HepG2 (cell line): ENCODE measurements around the gene PIGW. TPM values are rescaled to one million over a fixed set of nuclear protein-coding genes. Genes with fewer than 3 reads are reported as not detected.

Experiments used
- ARNT ChIP-seq: fragments of 450-650 bp; IDR thresholded peaks from 2 replicates; pipeline ENCODE4 v1.6.1; 2017
- ATF7-NPFF ChIP-seq: sonication (generic); formaldehyde crosslinking; IDR thresholded peaks from 2 replicates; pipeline ENCODE4 v1.8.1; 2023; ENCODE audit warnings: mild to moderate bottlenecking, low read depth, missing genetic modification reagents, moderate library complexity
- DR1 ChIP-seq: sonication (generic); formaldehyde crosslinking; IDR thresholded peaks from 2 replicates; pipeline ENCODE4 v1.8.0; 2021; ENCODE audit warnings: mild to moderate bottlenecking, missing genetic modification reagents, inconsistent platforms
- EP300 ChIP-seq, 3 experiments: sonication (generic) in 1 of 3; formaldehyde crosslinking in 1 of 3; IDR thresholded peaks; 2 replicates each; pipeline versions ENCODE4 v1.5.1 to v1.6.1; 2011 to 2020; ENCODE audit warnings: low read depth in 2 of 3, low read length in 2 of 3, borderline replicate concordance in 1 of 3, improper control_type of control experiment in 1 of 3, mild to moderate bottlenecking in 1 of 3, missing genetic modification reagents in 1 of 3, moderate library complexity in 1 of 3
- FIP1L1 ChIP-seq: fragments of 200-400 bp; formaldehyde crosslinking; IDR thresholded peaks from 2 replicates; pipeline ENCODE4 v1.6.1; 2018; ENCODE audit warnings: low read depth, mild to moderate bottlenecking, low read length, moderate library complexity, borderline replicate concordance; ENCODE audit not compliant: insufficient read depth
- FOXK2 ChIP-seq: fragments of 450-650 bp; IDR thresholded peaks from 2 replicates; pipeline ENCODE4 v1.6.1; 2016
- GFI1 ChIP-seq: sonication (generic); formaldehyde crosslinking; IDR thresholded peaks from 2 replicates; pipeline ENCODE4 v1.5.0; 2020; ENCODE audit warnings: missing genetic modification reagents, mild to moderate bottlenecking, borderline replicate concordance
- KDM5A ChIP-seq: fragments of 200-600 bp; sonication (generic); IDR thresholded peaks from 2 replicates; pipeline ENCODE4 v1.7.0; 2018; ENCODE audit warnings: antibody characterized with exemption, mild to moderate bottlenecking, low read length, borderline replicate concordance
- KLF12 ChIP-seq: sonication (generic); formaldehyde crosslinking; IDR thresholded peaks from 2 replicates; pipeline ENCODE4 v1.4.0; 2020; ENCODE audit warnings: missing genetic modification reagents, borderline replicate concordance
- KLF6 ChIP-seq: IDR thresholded peaks from 2 replicates; pipeline ENCODE4 v1.8.0; 2016; ENCODE audit warnings: missing biosample characterization, missing genetic modification reagents
- MED13 ChIP-seq: sonication (generic); formaldehyde crosslinking; IDR thresholded peaks from 2 replicates; pipeline ENCODE4 v1.5.0; 2020; ENCODE audit warnings: missing genetic modification reagents
- MXD4 ChIP-seq: IDR thresholded peaks from 2 replicates; pipeline ENCODE4 v1.6.1; 2016; ENCODE audit warnings: mild to moderate bottlenecking, missing biosample characterization, missing genetic modification reagents
- NR3C1 ChIP-seq: sonication (generic); formaldehyde crosslinking; IDR thresholded peaks from 2 replicates; pipeline ENCODE4 v1.4.0; 2020; ENCODE audit warnings: missing genetic modification reagents
- SP2 ChIP-seq: sonication (generic); formaldehyde crosslinking; IDR thresholded peaks from 2 replicates; pipeline ENCODE4 v1.5.1; 2020; ENCODE audit warnings: mild to moderate bottlenecking, missing genetic modification reagents
- ZMAT3 ChIP-seq: sonication (generic); formaldehyde crosslinking; conservative IDR thresholded peaks from 2 replicates; pipeline ENCODE4 v1.7.0; 2021; ENCODE audit warnings: missing genetic modification reagents
- ZNF207 ChIP-seq: fragments of 450-650 bp; IDR thresholded peaks from 2 replicates; pipeline ENCODE4 v1.6.1; 2016; ENCODE audit warnings: antibody characterized with exemption, borderline replicate concordance
- ZNF460 ChIP-seq: sonication (generic); formaldehyde crosslinking; IDR thresholded peaks from 2 replicates; pipeline ENCODE4 v1.5.1; 2020; ENCODE audit warnings: missing genetic modification reagents, mild to moderate bottlenecking, borderline replicate concordance
- ZNF567 ChIP-seq: sonication (generic); formaldehyde crosslinking; IDR thresholded peaks from 2 replicates; pipeline ENCODE4 v1.8.1; 2023; ENCODE audit warnings: mild to moderate bottlenecking, missing genetic modification reagents, borderline replicate concordance
- ZNF605 ChIP-seq: sonication (generic); formaldehyde crosslinking; IDR thresholded peaks from 2 replicates; pipeline ENCODE4 v1.8.0; 2022; ENCODE audit warnings: mild to moderate bottlenecking, missing genetic modification reagents
- ZNF713 ChIP-seq: sonication (generic); formaldehyde crosslinking; IDR thresholded peaks from 2 replicates; pipeline ENCODE4 v1.4.0; 2020; ENCODE audit warnings: mild to moderate bottlenecking, missing genetic modification reagents
- ZNF75D ChIP-seq: sonication (generic); formaldehyde crosslinking; IDR thresholded peaks from 2 replicates; pipeline ENCODE4 v1.8.1; 2023; ENCODE audit warnings: missing genetic modification reagents, mild to moderate bottlenecking, borderline replicate concordance
- ZNF784 ChIP-seq: sonication (generic); formaldehyde crosslinking; IDR thresholded peaks from 2 replicates; pipeline ENCODE4 v1.5.1; 2020; ENCODE audit warnings: missing genetic modification reagents, mild to moderate bottlenecking, borderline replicate concordance
- ZNF883 ChIP-seq: sonication (generic); formaldehyde crosslinking; IDR thresholded peaks from 2 replicates; pipeline ENCODE4 v1.5.1; 2020; ENCODE audit warnings: mild to moderate bottlenecking, missing genetic modification reagents; ENCODE audit errors: not compliant biosample characterization
- polyA plus RNA-seq, 8 experiments: library from polyadenylated mRNA; depleted of rRNA in 3 of 8; stranded (reverse) in 7 of 8; unstranded in 1 of 8; fragments of >200 nt; fragmentation: Illumina TruSeq in 4 of 8; extraction: Trizol in 4 of 8; gene quantifications; 2 replicates each; pipeline versions ENCODE4 v1.2.1 to v1.2.3, GENCODE V29; 2011 to 2016; ENCODE audit warnings: low read depth in 4 of 8, missing spikeins in 1 of 8, mixed read lengths in 1 of 8; ENCODE audit not compliant: insufficient read depth in 1 of 8
- total RNA-seq, 5 experiments: library from RNA; depleted of rRNA; stranded (reverse); fragments of >200 nt; fragmentation: Illumina TruSeq; extraction: Trizol; gene quantifications; 2 replicates each; pipeline ENCODE4 v1.2.3, GENCODE V29; 2016; ENCODE audit warnings: low read depth in 1 of 5
- TF ChIP-seq, protein P1 (sequence below): sonication (generic); formaldehyde crosslinking; IDR thresholded peaks from 2 replicates; pipeline ENCODE4 v1.4.0; 2020; ENCODE audit warnings: missing genetic modification reagents

The PIGW gene
- total and polyA plus RNA-seq, 2 of the 13 experiments (the other 11 are each of a cell fraction or from before 2014, with no cell fraction given) = 9.0 to 24.0 TPM

GRCh38 chr17:36534840-36535668 lies at the start of gene PIGW, which contains the start of gene MYO19 (continued):
- TF ChIP-seq, protein P1, sequence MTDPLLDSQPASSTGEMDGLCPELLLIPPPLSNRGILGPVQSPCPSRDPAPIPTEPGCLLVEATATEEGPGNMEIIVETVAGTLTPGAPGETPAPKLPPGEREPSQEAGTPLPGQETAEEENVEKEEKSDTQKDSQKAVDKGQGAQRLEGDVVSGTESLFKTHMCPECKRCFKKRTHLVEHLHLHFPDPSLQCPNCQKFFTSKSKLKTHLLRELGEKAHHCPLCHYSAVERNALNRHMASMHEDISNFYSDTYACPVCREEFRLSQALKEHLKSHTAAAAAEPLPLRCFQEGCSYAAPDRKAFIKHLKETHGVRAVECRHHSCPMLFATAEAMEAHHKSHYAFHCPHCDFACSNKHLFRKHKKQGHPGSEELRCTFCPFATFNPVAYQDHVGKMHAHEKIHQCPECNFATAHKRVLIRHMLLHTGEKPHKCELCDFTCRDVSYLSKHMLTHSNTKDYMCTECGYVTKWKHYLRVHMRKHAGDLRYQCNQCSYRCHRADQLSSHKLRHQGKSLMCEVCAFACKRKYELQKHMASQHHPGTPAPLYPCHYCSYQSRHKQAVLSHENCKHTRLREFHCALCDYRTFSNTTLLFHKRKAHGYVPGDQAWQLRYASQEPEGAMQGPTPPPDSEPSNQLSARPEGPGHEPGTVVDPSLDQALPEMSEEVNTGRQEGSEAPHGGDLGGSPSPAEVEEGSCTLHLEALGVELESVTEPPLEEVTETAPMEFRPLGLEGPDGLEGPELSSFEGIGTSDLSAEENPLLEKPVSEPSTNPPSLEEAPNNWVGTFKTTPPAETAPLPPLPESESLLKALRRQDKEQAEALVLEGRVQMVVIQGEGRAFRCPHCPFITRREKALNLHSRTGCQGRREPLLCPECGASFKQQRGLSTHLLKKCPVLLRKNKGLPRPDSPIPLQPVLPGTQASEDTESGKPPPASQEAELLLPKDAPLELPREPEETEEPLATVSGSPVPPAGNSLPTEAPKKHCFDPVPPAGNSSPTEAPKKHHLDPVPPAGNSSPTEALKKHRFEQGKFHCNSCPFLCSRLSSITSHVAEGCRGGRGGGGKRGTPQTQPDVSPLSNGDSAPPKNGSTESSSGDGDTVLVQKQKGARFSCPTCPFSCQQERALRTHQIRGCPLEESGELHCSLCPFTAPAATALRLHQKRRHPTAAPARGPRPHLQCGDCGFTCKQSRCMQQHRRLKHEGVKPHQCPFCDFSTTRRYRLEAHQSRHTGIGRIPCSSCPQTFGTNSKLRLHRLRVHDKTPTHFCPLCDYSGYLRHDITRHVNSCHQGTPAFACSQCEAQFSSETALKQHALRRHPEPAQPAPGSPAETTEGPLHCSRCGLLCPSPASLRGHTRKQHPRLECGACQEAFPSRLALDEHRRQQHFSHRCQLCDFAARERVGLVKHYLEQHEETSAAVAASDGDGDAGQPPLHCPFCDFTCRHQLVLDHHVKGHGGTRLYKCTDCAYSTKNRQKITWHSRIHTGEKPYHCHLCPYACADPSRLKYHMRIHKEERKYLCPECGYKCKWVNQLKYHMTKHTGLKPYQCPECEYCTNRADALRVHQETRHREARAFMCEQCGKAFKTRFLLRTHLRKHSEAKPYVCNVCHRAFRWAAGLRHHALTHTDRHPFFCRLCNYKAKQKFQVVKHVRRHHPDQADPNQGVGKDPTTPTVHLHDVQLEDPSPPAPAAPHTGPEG = peak; percentile 86
- no peak; the same call in 1 of the 2 replicates for TF ChIP-seq FIP1L1
- TF ChIP-seq ZNF605 (CRISPR knock-in tag) = peak; percentile 65; the same call in 1 of the 2 replicates
- TF ChIP-seq ZNF567 (CRISPR knock-in tag) = no peak
- peak; percentile 71 for TF ChIP-seq GFI1 (CRISPR knock-in tag)
- TF ChIP-seq ARNT = no peak
- TF ChIP-seq ZNF460 (CRISPR knock-in tag) = no peak
- peak; percentile 90; the same call in 1 of the 2 replicates for TF ChIP-seq KLF12 (CRISPR knock-in tag)
- peak; percentile 68 for TF ChIP-seq SP2 (CRISPR knock-in tag)
- TF ChIP-seq ZNF207 = no peak
- TF ChIP-seq NR3C1 (CRISPR knock-in tag) = no peak
- no peak for TF ChIP-seq EP300 (IDR thresholded peaks at IDR 0.05; ENCODE audit: low read depth in 2 of 2, low read length in 2 of 2)
- no peak for TF ChIP-seq EP300 (CRISPR knock-in tag; IDR thresholded peaks at IDR 0.05; ENCODE audit: borderline replicate concordance)
- TF ChIP-seq ZMAT3 (CRISPR knock-in tag) = peak; percentile 89
- 0 out of 2 replicates have a peak, but pooled peaks have one; percentile 69 for TF ChIP-seq ZNF784 (CRISPR knock-in tag)
- no peak for TF ChIP-seq ZNF75D (CRISPR knock-in tag)
- peak; percentile 85 for TF ChIP-seq ATF7-NPFF (CRISPR knock-in tag)
- TF ChIP-seq MXD4 (CRISPR knock-in tag) = peak; percentile 95
- TF ChIP-seq MED13 = no peak
- no peak for TF ChIP-seq ZNF713 (CRISPR knock-in tag)
- peak; percentile 34 for TF ChIP-seq ZNF883 (CRISPR knock-in tag)
- TF ChIP-seq DR1 (CRISPR knock-in tag) = peak; percentile 39
- no peak for TF ChIP-seq FOXK2
- TF ChIP-seq KDM5A = peak; percentile 35; the same call in 1 of the 2 replicates
- TF ChIP-seq KLF6 (CRISPR knock-in tag) = peak; percentile 26; the same call in 1 of the 2 replicates
